Sigmoid colon (tissue), 7 donors: ENCODE data around the gene KCNQ2. TPM values are rescaled to one million over a fixed set of nuclear protein-coding genes. Genes with fewer than 3 reads are reported as not detected.

Experiments used
- DNase-seq: peaks from one replicate; pipeline ENCODE4 v3.0.0-alpha.2; 2019
- H3K27ac ChIP-seq, 4 donors: fragments of 200-600 bp; sonication (generic); one replicate each; pipeline ENCODE4 v1.5.1; 2016 to 2019; ENCODE audit warnings: mild to moderate bottlenecking in 1 of 4
- H3K27me3 ChIP-seq, 3 donors: fragments of 200-600 bp; sonication (generic); one replicate each; pipeline ENCODE4 v1.5.1; 2019; ENCODE audit warnings: mild to moderate bottlenecking in 1 of 3
- H3K36me3 ChIP-seq, 4 donors: fragments of 200-600 bp; sonication (generic); one replicate each; pipeline ENCODE4 v1.5.1; 2016 to 2019
- H3K4me1 ChIP-seq, 4 donors: fragments of 200-600 bp; sonication (generic); one replicate each; pipeline ENCODE4 v1.5.1; 2017 to 2019
- H3K4me3 ChIP-seq, 4 donors: fragments of 200-600 bp; sonication (generic); one replicate each; pipeline ENCODE4 v1.5.1; 2017 to 2019; ENCODE audit warnings: mild to moderate bottlenecking in 2 of 4, moderate library complexity in 1 of 4
- H3K9me3 ChIP-seq, 4 donors: fragments of 200-600 bp in 3 of 4; sonication (generic) in 3 of 4; one replicate each; pipeline versions ENCODE4 v1.5.1 to v1.6.1; 2013 to 2019
- EP300 ChIP-seq, 4 donors: sonication (generic); formaldehyde crosslinking; IDR thresholded peaks; one replicate each; pipeline ENCODE4 v1.6.1; 2017; ENCODE audit warnings: antibody characterized with exemption in 4 of 4
- POLR2A ChIP-seq, 2 donors: fragments of 450-650 bp; IDR thresholded peaks; one replicate each; pipeline ENCODE4 v1.6.1; 2016; ENCODE audit warnings: antibody characterized with exemption in 2 of 2, mild to moderate bottlenecking in 2 of 2, moderate library complexity in 2 of 2
- POLR2AphosphoS5 ChIP-seq, 4 donors: sonication (generic); formaldehyde crosslinking; IDR thresholded peaks; one replicate each; pipeline ENCODE4 v1.6.1; 2017; ENCODE audit warnings: antibody characterized with exemption in 4 of 4
- WGBS, 2 donors: extraction: QIAGEN DNeasy Blood & Tissue Kit; methylation state at CpG; one replicate each; pipeline ENCODE4 v1.1.7; 2013; 5-methylcytosine and 5-hydroxymethylcytosine counted together
- intact Hi-C: fragments of 100-400 bp; cut with DNase I; formaldehyde crosslinking; loops from one replicate; pipeline ENCODE4 v1.15.1; 2023
- polyA plus RNA-seq, 3 donors: library from polyadenylated mRNA; stranded (reverse); fragments of 200-250 nt; gene quantifications; one replicate each; pipeline ENCODE4 v1.2.3, GENCODE V29; 2013
- total RNA-seq, 4 donors: library from RNA; depleted of rRNA; stranded (reverse); fragments of >200 nt; gene quantifications; one replicate each; pipeline ENCODE4 v1.1.0, GENCODE V29; 2016
- TF ChIP-seq, protein P1 (sequence below), 4 experiments: fragments of 450-650 bp in 3 of 4; fragments of 200-600 bp in 1 of 4; IDR thresholded peaks; one replicate each; pipeline ENCODE4 v1.5.1; 2016 to 2019; ENCODE audit warnings: antibody characterized with exemption in 4 of 4, mild to moderate bottlenecking in 3 of 4, moderate library complexity in 2 of 4
- donor health status: healthy with polysubstance abuse.
- donor health status: Bipolar disorder and iron deficiency.
- donor health status: healthy.

KCNQ2 gene
- total and polyA plus RNA-seq, 7 donors = 0.83 to 4.2 (median 1.2) TPM; not detected in 3

DNA sequence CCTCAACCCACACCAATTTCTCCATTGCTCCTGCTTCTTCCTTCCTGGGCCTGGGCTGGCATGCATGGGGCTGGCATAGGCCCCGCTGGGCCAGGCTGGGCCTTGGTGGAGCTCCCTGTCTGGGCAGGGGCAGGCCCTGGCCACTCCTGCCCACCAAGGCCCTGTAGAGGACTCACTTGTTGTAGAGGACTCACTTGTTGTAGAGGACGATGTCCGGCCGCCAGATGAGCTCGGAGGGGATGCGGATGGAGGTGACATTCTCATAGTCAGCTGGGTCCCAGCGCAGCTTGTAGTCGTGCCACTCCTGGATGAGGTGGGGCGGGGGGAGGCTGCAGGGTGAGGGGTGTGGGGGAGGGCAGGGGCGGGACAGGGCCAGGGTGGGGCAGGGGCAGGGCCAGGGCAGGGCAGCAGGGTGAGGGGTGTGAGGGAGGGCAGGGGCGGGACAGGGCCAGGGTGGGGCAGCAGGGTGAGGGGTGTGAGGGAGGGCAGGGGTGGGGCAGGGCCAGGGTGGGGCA, 116.6 kb downstream of the KCNQ2 start:
- Histone ChIP-seq H3K36me3 (no peaks in the 10 kb centered on the region), H3K9me3 (no peaks in the 10 kb centered on the region), H3K4me3 (no peak overlapping the region), H3K4me1 (peaks cover 0 to 14% (median 9%) of the 10 kb centered on the region in 4 donors), H3K27ac (no peak overlapping the region), H3K27me3 (peaks cover 11 to 74% (median 45%) of the 10 kb centered on the region in 3 donors)
- intact Hi-C loops = no loop called here
- TF ChIP-seq EP300 (IDR thresholded peaks at IDR 0.05) (no peak), POLR2A (IDR thresholded peaks at IDR 0.05) (no peak), POLR2AphosphoS5 (IDR thresholded peaks at IDR 0.05) (no peak)
- TF ChIP-seq, protein P1, sequence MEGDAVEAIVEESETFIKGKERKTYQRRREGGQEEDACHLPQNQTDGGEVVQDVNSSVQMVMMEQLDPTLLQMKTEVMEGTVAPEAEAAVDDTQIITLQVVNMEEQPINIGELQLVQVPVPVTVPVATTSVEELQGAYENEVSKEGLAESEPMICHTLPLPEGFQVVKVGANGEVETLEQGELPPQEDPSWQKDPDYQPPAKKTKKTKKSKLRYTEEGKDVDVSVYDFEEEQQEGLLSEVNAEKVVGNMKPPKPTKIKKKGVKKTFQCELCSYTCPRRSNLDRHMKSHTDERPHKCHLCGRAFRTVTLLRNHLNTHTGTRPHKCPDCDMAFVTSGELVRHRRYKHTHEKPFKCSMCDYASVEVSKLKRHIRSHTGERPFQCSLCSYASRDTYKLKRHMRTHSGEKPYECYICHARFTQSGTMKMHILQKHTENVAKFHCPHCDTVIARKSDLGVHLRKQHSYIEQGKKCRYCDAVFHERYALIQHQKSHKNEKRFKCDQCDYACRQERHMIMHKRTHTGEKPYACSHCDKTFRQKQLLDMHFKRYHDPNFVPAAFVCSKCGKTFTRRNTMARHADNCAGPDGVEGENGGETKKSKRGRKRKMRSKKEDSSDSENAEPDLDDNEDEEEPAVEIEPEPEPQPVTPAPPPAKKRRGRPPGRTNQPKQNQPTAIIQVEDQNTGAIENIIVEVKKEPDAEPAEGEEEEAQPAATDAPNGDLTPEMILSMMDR (IDR thresholded peaks at IDR 0.05) = no peak
- 61 to 79% methylated on average over 11 of the region's 11 CpGs for WGBS, 2 donors
- no peak for DNase-seq

DNA sequence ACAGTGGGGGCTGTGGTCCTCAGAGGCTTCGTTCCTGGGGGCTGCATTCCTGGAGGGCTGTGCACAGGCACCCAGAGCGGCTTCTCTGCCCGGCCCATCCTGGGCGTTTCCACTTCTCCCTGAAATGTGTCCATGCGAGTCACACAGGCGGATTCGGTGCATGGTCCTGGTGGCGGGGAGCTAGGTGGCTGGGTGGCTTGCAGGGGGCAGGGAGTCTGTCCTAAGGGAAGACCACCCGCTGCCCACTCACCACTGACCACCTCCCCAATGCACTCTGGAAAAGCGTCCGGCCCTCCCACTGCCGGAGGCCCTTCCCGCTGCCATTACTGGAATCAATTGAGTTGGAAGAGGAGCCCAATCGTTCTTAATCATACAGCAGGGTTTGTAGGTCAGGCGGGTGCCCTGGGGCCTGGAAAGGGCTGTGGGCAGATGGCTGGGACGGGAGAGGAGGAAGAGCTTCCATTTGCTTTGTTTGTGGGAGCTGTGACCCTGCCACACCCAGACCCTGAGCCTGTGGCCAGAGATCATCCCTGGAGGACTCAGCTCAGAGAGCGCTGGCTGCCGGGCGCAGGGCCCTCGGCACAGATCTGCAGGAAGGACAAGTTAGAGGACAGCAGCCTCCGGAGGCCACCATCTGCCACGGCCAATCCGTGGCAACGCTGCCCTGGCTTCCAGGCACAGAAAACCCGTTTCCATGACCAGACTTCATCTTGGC, 117.7 kb downstream of the KCNQ2 start:
- Histone ChIP-seq H3K36me3 (no peaks in the 10 kb centered on the region), H3K9me3 (no peaks in the 10 kb centered on the region), H3K27ac (no peak overlapping the region), H3K4me3 (no peak overlapping the region), H3K4me1 (peaks cover 0 to 7% (median 3%) of the 10 kb centered on the region in 4 donors), H3K27me3 (peaks cover 2 to 63% (median 34%) of the 10 kb centered on the region in 3 donors)
- no peak for DNase-seq
- 81 to 88% methylated on average over 25 of the region's 25 CpGs for WGBS, 2 donors
- TF ChIP-seq POLR2AphosphoS5 (IDR thresholded peaks at IDR 0.05) (no peak), EP300 (IDR thresholded peaks at IDR 0.05) (no peak), POLR2A (IDR thresholded peaks at IDR 0.05) (no peak)
- TF ChIP-seq, protein P1 (IDR thresholded peaks at IDR 0.05) = no peak
- intact Hi-C loops = no loop called here

DNA sequence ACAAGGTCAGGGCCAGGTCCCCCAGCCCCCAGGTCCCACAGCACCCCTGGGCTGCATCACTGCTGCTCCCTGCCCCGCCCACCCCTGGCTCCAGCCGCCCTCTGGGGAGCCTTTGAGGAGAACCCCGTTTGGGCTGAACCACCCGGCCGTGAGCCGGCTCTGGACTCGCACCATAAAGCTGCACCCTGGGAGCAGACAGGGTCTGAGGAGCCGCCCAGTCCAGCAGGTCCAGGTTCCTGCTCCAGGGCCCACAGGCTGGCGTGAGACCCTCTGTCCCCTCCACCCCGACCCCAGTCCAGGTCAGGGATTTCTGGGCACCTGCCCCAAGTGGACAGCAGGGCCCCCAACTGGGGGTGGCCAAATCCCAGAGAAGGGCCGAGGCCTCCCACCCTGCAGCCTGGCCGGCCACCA, 119.6 kb downstream of the KCNQ2 start:
- no peaks in the 10 kb centered on the region for H3K9me3 ChIP-seq
- H3K4me3 ChIP-seq = no peak overlapping the region
- no peak for DNase-seq
- intact Hi-C loops = no loop called here
- H3K27ac ChIP-seq = no peak overlapping the region
- 39 to 53% methylated on average over 12 of the region's 12 CpGs for WGBS, 2 donors
- peaks cover 0 to 53% (median 17%) of the 10 kb centered on the region in 3 donors for H3K27me3 ChIP-seq
- no peaks in the 10 kb centered on the region for H3K36me3 ChIP-seq
- peaks cover 0 to 7% (median 3%) of the 10 kb centered on the region in 4 donors for H3K4me1 ChIP-seq
- no peak for TF ChIP-seq EP300 (IDR thresholded peaks at IDR 0.05)
- TF ChIP-seq POLR2A (IDR thresholded peaks at IDR 0.05) = no peak
- TF ChIP-seq, protein P1 (IDR thresholded peaks at IDR 0.05) = no peak
- TF ChIP-seq POLR2AphosphoS5 (IDR thresholded peaks at IDR 0.05) = no peak

- TF ChIP-seq, protein P1 (IDR thresholded peaks at IDR 0.05) = no peak
- TF ChIP-seq POLR2A (IDR thresholded peaks at IDR 0.05) = no peak
- TF ChIP-seq EP300 (IDR thresholded peaks at IDR 0.05) = no peak
- no peak for TF ChIP-seq POLR2AphosphoS5 (IDR thresholded peaks at IDR 0.05)
- Histone ChIP-seq H3K36me3 (no peaks in the 10 kb centered on the region), H3K9me3 (no peaks in the 10 kb centered on the region), H3K4me1 (peaks cover 0 to 7% (median 3%) of the 10 kb centered on the region in 4 donors), H3K27me3 (peaks cover 0 to 54% (median 20%) of the 10 kb centered on the region in 3 donors), H3K4me3 (no peak overlapping the region), H3K27ac (no peak overlapping the region)
- intact Hi-C loops = no loop called here
- DNase-seq = no peak
- WGBS, 2 donors = 40 to 53% methylated on average over 28 of the region's 28 CpGs
Measured at GRCh38 chr20:63351811-63352591, 120.5 kb downstream of the KCNQ2 start.
